Measurements from ENCODE around the gene SFMBT2.

DNA sequence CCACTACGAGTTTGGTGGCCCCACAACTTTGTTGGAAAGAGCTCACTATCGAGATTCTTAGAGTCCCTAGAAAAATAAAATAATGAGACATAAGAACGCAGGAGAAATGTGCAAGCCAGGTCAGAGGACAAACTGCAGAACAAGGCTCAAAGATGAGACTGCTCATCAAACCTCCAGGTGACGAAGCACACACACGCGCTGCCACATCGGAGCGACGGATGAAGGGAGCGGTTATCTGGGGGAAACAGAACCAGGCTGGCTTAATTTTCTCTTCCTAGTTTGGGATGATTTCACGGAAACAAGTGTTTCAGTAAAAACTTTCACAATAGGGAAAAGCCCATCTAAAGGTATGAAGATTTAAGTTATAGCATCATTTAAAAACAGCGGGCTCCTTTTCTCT is 231.3 kb downstream of the SFMBT2 start:
- TF ChIP-seq, protein P1, sequence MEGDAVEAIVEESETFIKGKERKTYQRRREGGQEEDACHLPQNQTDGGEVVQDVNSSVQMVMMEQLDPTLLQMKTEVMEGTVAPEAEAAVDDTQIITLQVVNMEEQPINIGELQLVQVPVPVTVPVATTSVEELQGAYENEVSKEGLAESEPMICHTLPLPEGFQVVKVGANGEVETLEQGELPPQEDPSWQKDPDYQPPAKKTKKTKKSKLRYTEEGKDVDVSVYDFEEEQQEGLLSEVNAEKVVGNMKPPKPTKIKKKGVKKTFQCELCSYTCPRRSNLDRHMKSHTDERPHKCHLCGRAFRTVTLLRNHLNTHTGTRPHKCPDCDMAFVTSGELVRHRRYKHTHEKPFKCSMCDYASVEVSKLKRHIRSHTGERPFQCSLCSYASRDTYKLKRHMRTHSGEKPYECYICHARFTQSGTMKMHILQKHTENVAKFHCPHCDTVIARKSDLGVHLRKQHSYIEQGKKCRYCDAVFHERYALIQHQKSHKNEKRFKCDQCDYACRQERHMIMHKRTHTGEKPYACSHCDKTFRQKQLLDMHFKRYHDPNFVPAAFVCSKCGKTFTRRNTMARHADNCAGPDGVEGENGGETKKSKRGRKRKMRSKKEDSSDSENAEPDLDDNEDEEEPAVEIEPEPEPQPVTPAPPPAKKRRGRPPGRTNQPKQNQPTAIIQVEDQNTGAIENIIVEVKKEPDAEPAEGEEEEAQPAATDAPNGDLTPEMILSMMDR (IDR thresholded peaks at IDR 0.05): no peak
- TF ChIP-seq POLR2AphosphoS5 (IDR thresholded peaks at IDR 0.05; ENCODE audit: low read depth, low read length): no peak
- no peak for TF ChIP-seq SIN3A (IDR thresholded peaks at IDR 0.05; ENCODE audit: borderline replicate concordance, insufficient read depth, low read depth, low read length)

Measured in Panc1 (cell line).